Measurements from ENCODE around the gene STARD4.

- TF ChIP-seq CTCF (conservative IDR thresholded peaks at IDR 0.05; ENCODE audit: low read depth, low read length) (no peak), EZH2 (IDR thresholded peaks at IDR 0.05; ENCODE audit: borderline replicate concordance, low read depth, low read length, poor library complexity, severe bottlenecking) (no peak)
These were observed 43.4 kb upstream of the STARD4 start for GRCh38 chr5:111555760-111556159.

Measured in A673 (cell line).